Measurements from ENCODE around the gene DES. TPM values are rescaled to one million over a fixed set of nuclear protein-coding genes. Genes with fewer than 3 reads are reported as not detected.

Gene DES
- total and polyA plus RNA-seq, 2 of the 13 experiments (the other 11 are each of a cell fraction or from before 2014, with no cell fraction given), result not detected

GRCh38 chr2:219439506-219439905 lies 21.3 kb downstream of the DES start:
- Histone ChIP-seq H2AFZ (ENCODE audit: low read length) (no peak overlapping the region), H3K4me3 (replicated peaks in 1 of 3; ENCODE audit: insufficient read depth in 1 of 3, low read depth in 2 of 3, low read length in 3 of 3) (no peak overlapping the region), H3K4me2 (ENCODE audit: low read depth, low read length) (no peak overlapping the region), H3K27me3 (ENCODE audit: control insufficient read depth in 1 of 2, insufficient read depth in 2 of 2, low read length in 2 of 2) (peaks cover 30 to 90% of the 10 kb centered on the region in 2 experiments), H3K9ac (ENCODE audit: insufficient read depth, low read depth, low read length) (no peak overlapping the region), H3K27ac (ENCODE audit: extremely low read length, insufficient read depth, low read length) (no peak overlapping the region), H3K79me2 (ENCODE audit: insufficient read depth, low read length) (no peaks in the 10 kb centered on the region), H3K4me1 (ENCODE audit: insufficient read depth, low read length) (no peaks in the 10 kb centered on the region), H4K20me1 (ENCODE audit: insufficient read depth, low read length) (no peaks in the 10 kb centered on the region; the same call in 1 of the 2 replicates), H3K36me3 (replicated peaks in 1 of 2; ENCODE audit: control insufficient read depth in 1 of 2, insufficient read depth in 2 of 2, low read length in 2 of 2) (no peaks in the 10 kb centered on the region), H3K9me3 (ENCODE audit: low read length) (no peaks in the 10 kb centered on the region)
- ATAC-seq, result no peak
- TF ChIP-seq MNT (IDR thresholded peaks at IDR 0.05) (no peak), MTA3 (CRISPR knock-in tag; IDR thresholded peaks at IDR 0.05) (no peak), ASH2L (IDR thresholded peaks at IDR 0.05; ENCODE audit: insufficient read length, low read depth, low read length) (no peak), ZNF781 (CRISPR knock-in tag; IDR thresholded peaks at IDR 0.05; ENCODE audit: borderline replicate concordance, not compliant biosample characterization) (no peak), ZNF503 (CRISPR knock-in tag; IDR thresholded peaks at IDR 0.05) (no peak), MED13 (CRISPR knock-in tag; IDR thresholded peaks at IDR 0.05) (no peak), CCAR2 (optimal IDR thresholded peaks at IDR 0.05; ENCODE audit: low read depth, low read length) (no peak)
- FAIRE-seq, result no peak
- in situ Hi-C loops (cut with HindIII; ENCODE audit: extremely low pct_ligation_motif_present, low pct_unique_long_range_greater_than_20kb) (no loop called here), intact Hi-C loops (cut with micrococcal nuclease; ENCODE audit: unreplicated experiment) (no loop called here)
- BruUV-seq (replicated peaks), result no TSS peak
- DNase-seq (ENCODE audit: low spot score), result no peak
- CTCF ChIA-PET (ENCODE audit: low intra/inter-chr PET ratio, low total read pairs), result no interaction called here
- 33% methylated on average over 6 of the region's 6 CpGs for WGBS (ENCODE audit: low lambda C conversion rate)
- POLR2A ChIA-PET, result no interaction called here

Measured in HepG2 (cell line).